H1 (cell line): Measurements from ENCODE around the gene MAP2K1. TPM values are rescaled to one million over a fixed set of nuclear protein-coding genes. Genes with fewer than 3 reads are reported as not detected.

ENCODE experiments used
- CTCF ChIA-PET: fragments of 300-600 bp; sonication (Branson Sonifier 250); formaldehyde crosslinking; loops from one replicate; lab custom pipeline; 2021; ENCODE audit not compliant: partially characterized antibody; lab: Charles Lee
- POLR2A ChIA-PET: fragments of 300-600 bp; sonication (Branson Sonifier 250); formaldehyde crosslinking; loops from one replicate; lab custom pipeline; 2021; ENCODE audit warnings: inconsistent platforms; ENCODE audit not compliant: partially characterized antibody; lab: Charles Lee
- DNase-seq, 2 experiments: peaks; one replicate each; pipeline versions ENCODE4 v3.0.0 to v3.0.0-alpha.2; 2010 to 2022; ENCODE audit warnings: low spot score in 2 of 2, low read depth in 1 of 2, mixed read lengths in 1 of 2
- FAIRE-seq: peaks from 2 replicates; lab custom pipeline; 2011; peaks lifted over from hg19 to GRCh38; lab: Jason Lieb, UNC
- H2AFZ ChIP-seq: 2 replicates; pipeline ENCODE4 v1.8.1; 2012; ENCODE audit warnings: low read length, inconsistent platforms
- H2AK5ac ChIP-seq: 2 replicates; pipeline ENCODE4 v1.6.1; 2013; ENCODE audit warnings: low read depth, low read length
- H2BK120ac ChIP-seq: replicated peaks from 2 replicates; pipeline ENCODE3; 2013; ENCODE audit warnings: low read depth, low read length, inconsistent platforms
- H2BK12ac ChIP-seq: 2 replicates; pipeline ENCODE4 v1.6.1; 2013; ENCODE audit warnings: low read depth, low read length
- H2BK15ac ChIP-seq: 2 replicates; pipeline ENCODE4 v1.6.1; 2013; ENCODE audit warnings: low read length
- H2BK20ac ChIP-seq: 2 replicates; pipeline ENCODE4 v1.6.1; 2013; ENCODE audit warnings: low read length
- H2BK5ac ChIP-seq: 2 replicates; pipeline ENCODE4 v1.6.1; 2013; ENCODE audit warnings: low read depth, low read length
- H3K14ac ChIP-seq: 2 replicates; pipeline ENCODE4 v1.6.1; 2013; ENCODE audit warnings: inconsistent platforms; ENCODE audit not compliant: insufficient read length
- H3K18ac ChIP-seq: 2 replicates; pipeline ENCODE4 v1.6.1; 2013; ENCODE audit warnings: low read length; ENCODE audit errors: extremely low read depth
- H3K23ac ChIP-seq: 2 replicates; pipeline ENCODE4 v1.6.1; 2013; ENCODE audit warnings: inconsistent platforms; ENCODE audit not compliant: insufficient read length
- H3K23me2 ChIP-seq: 2 replicates; pipeline ENCODE4 v1.6.1; 2013; ENCODE audit warnings: low read depth, low read length
- H3K27ac ChIP-seq: 2 replicates; pipeline ENCODE4 v1.6.1; 2011; ENCODE audit warnings: low read depth, low read length, inconsistent platforms
- H3K27me3 ChIP-seq, 4 experiments: replicated peaks in 1 of 4; 1 replicate in 1 of 4; 2 replicates in 3 of 4; pipeline versions ENCODE4 v1.6.1 to v1.8.1; 2011 to 2013; ENCODE audit warnings: low read length in 3 of 4, mild to moderate bottlenecking in 3 of 4, inconsistent platforms in 2 of 4, mixed read lengths in 2 of 4, moderate library complexity in 1 of 4; ENCODE audit not compliant: control insufficient read depth in 3 of 4, insufficient read depth in 3 of 4; ENCODE audit errors: extremely low read depth in 1 of 4
- H3K36me3 ChIP-seq, 4 experiments: 2 replicates each; pipeline versions ENCODE4 v1.6.1 to v1.8.1; 2011 to 2013; ENCODE audit warnings: mild to moderate bottlenecking in 4 of 4, low read length in 3 of 4, moderate library complexity in 2 of 4, control low read depth in 1 of 4, inconsistent platforms in 1 of 4; ENCODE audit not compliant: insufficient read depth in 4 of 4, control insufficient read depth in 2 of 4
- H3K4ac ChIP-seq: replicated peaks from 2 replicates; pipeline ENCODE3; 2013; ENCODE audit warnings: low read length, low read depth, mixed read lengths, inconsistent platforms; ENCODE audit not compliant: insufficient read length
- H3K4me1 ChIP-seq, 4 experiments: replicated peaks in 1 of 4; 1 replicate in 1 of 4; 2 replicates in 3 of 4; pipeline versions ENCODE4 v1.6.1 to v1.8.1; 2011 to 2013; ENCODE audit warnings: low read length in 3 of 4, inconsistent platforms in 2 of 4, mixed read lengths in 1 of 4; ENCODE audit not compliant: insufficient read depth in 4 of 4, control insufficient read depth in 3 of 4
- H3K4me2 ChIP-seq, 2 experiments: 2 replicates each; pipeline versions ENCODE4 v1.6.1 to v1.8.1; 2011 to 2013; ENCODE audit warnings: low read depth in 2 of 2, low read length in 2 of 2, control low read depth in 1 of 2, inconsistent platforms in 1 of 2, mild to moderate bottlenecking in 1 of 2; ENCODE audit not compliant: insufficient read depth in 1 of 2
- H3K4me3 ChIP-seq, 4 experiments: fragments of 200-600, 300-600 bp in 1 of 4; sonication (generic), shearing (Covaris generic), sonication (Bioruptor Twin) in 1 of 4; 2 replicates each; pipeline versions ENCODE4 v1.5.1 to v1.8.1; 2011 to 2016; ENCODE audit warnings: low read length in 4 of 4, low read depth in 3 of 4, control low read depth in 2 of 4, inconsistent platforms in 2 of 4, mild to moderate bottlenecking in 2 of 4, mixed read lengths in 1 of 4, moderate library complexity in 1 of 4; ENCODE audit not compliant: insufficient read depth in 2 of 4; ENCODE audit errors: extremely low read depth in 1 of 4
- H3K56ac ChIP-seq: replicated peaks from 2 replicates; pipeline ENCODE3; 2013; ENCODE audit warnings: low read depth, mild to moderate bottlenecking, mixed read lengths, low read length, inconsistent platforms; ENCODE audit not compliant: insufficient read length
- H3K79me1 ChIP-seq: 2 replicates; pipeline ENCODE4 v1.6.1; 2013; ENCODE audit warnings: low read depth, low read length, control low read depth
- H3K79me2 ChIP-seq, 2 experiments: 2 replicates each; pipeline versions ENCODE4 v1.6.1 to v1.8.1; 2012 to 2013; ENCODE audit warnings: low read length in 2 of 2, mild to moderate bottlenecking in 2 of 2, inconsistent platforms in 1 of 2; ENCODE audit not compliant: insufficient read depth in 2 of 2, control insufficient read depth in 1 of 2
- H3K9ac ChIP-seq, 4 experiments: replicated peaks in 1 of 4; 1 replicate in 1 of 4; 2 replicates in 3 of 4; pipeline versions ENCODE4 v1.6.1 to v1.8.1; 2011 to 2013; ENCODE audit warnings: low read depth in 3 of 4, low read length in 3 of 4, control low read depth in 2 of 4, mild to moderate bottlenecking in 2 of 4, moderate library complexity in 2 of 4, inconsistent platforms in 1 of 4; ENCODE audit errors: extremely low read depth in 1 of 4
- H3K9me3 ChIP-seq, 2 experiments: 2 replicates each; pipeline versions ENCODE4 v1.6.1 to v1.8.1; 2012 to 2013; ENCODE audit warnings: mild to moderate bottlenecking in 2 of 2, moderate library complexity in 2 of 2, control low read depth in 1 of 2, inconsistent platforms in 1 of 2, low read depth in 1 of 2, low read length in 1 of 2, mixed read lengths in 1 of 2; ENCODE audit not compliant: insufficient read depth in 2 of 2
- H4K20me1 ChIP-seq, 2 experiments: replicated peaks in 1 of 2; 2 replicates each; pipeline versions ENCODE3 to v1.8.1; 2011 to 2013; ENCODE audit warnings: inconsistent platforms in 2 of 2, low read length in 2 of 2, mild to moderate bottlenecking in 1 of 2; ENCODE audit not compliant: insufficient read depth in 2 of 2, control insufficient read depth in 1 of 2
- H4K5ac ChIP-seq: 2 replicates; pipeline ENCODE4 v1.6.1; 2013; ENCODE audit warnings: low read length, low read depth, mixed read lengths, inconsistent platforms; ENCODE audit not compliant: insufficient read length
- H4K8ac ChIP-seq: 2 replicates; pipeline ENCODE4 v1.8.0; 2013; ENCODE audit warnings: mild to moderate bottlenecking, moderate library complexity, low read length, inconsistent platforms; ENCODE audit not compliant: insufficient read depth; ENCODE audit errors: extremely low read depth
- H4K91ac ChIP-seq: replicated peaks from 2 replicates; pipeline ENCODE3; 2013; ENCODE audit warnings: low read length, mixed read lengths, inconsistent platforms; ENCODE audit not compliant: insufficient read length
- CHD1 ChIP-seq: IDR thresholded peaks from 2 replicates; pipeline ENCODE4 v1.6.1; 2012; ENCODE audit warnings: low read depth, low read length, improper control_type of control experiment
- EZH2 ChIP-seq: fragments of 200-600 bp; sonication (generic); IDR thresholded peaks from 2 replicates; pipeline ENCODE4 v1.7.1; 2012; ENCODE audit warnings: low read depth, mild to moderate bottlenecking, moderate library complexity, low read length, inconsistent platforms; ENCODE audit not compliant: severe bottlenecking
- FOSL1 ChIP-seq: IDR thresholded peaks from 2 replicates; pipeline ENCODE4 v1.6.1; 2011; ENCODE audit warnings: mild to moderate bottlenecking, low read depth, low read length, moderate library complexity; ENCODE audit not compliant: insufficient read depth
- GABPA ChIP-seq: IDR thresholded peaks from 2 replicates; pipeline ENCODE4 v1.6.1; 2011; ENCODE audit warnings: mild to moderate bottlenecking, low read length, moderate library complexity, borderline replicate concordance; ENCODE audit not compliant: insufficient read depth
- JUND ChIP-seq: IDR thresholded peaks from 2 replicates; pipeline ENCODE4 v1.6.1; 2011; ENCODE audit warnings: mild to moderate bottlenecking, improper control_type of control experiment, low read length
- NANOG ChIP-seq: IDR thresholded peaks from 2 replicates; pipeline ENCODE4 v1.6.1; 2011; ENCODE audit warnings: low read length, low read depth, mild to moderate bottlenecking, inconsistent platforms; ENCODE audit not compliant: insufficient read depth, poor library complexity, severe bottlenecking
- POLR2A ChIP-seq, 2 experiments: IDR thresholded peaks; 1 replicate in 1 of 2; 2 replicates in 1 of 2; pipeline ENCODE4 v1.6.1; 2011; ENCODE audit warnings: low read depth in 2 of 2, low read length in 2 of 2, mild to moderate bottlenecking in 2 of 2; ENCODE audit errors: control extremely low read depth in 1 of 2
- RAD21 ChIP-seq, 2 experiments: IDR thresholded peaks in 1 of 2; conservative IDR thresholded peaks in 1 of 2; 2 replicates each; pipeline ENCODE4 v1.6.1; 2011; ENCODE audit warnings: low read depth in 2 of 2, low read length in 2 of 2, improper control_type of control experiment in 1 of 2, inconsistent platforms in 1 of 2, mild to moderate bottlenecking in 1 of 2, moderate library complexity in 1 of 2
- RBBP5 ChIP-seq: IDR thresholded peaks from 2 replicates; pipeline ENCODE4 v1.7.1; 2012; ENCODE audit warnings: low read depth, mild to moderate bottlenecking, inconsistent platforms, low read length, moderate library complexity, borderline replicate concordance
- RFX5 ChIP-seq: IDR thresholded peaks from 2 replicates; pipeline ENCODE4 v1.6.1; 2011; ENCODE audit warnings: low read depth, low read length, improper control_type of control experiment, borderline replicate concordance
- SP1 ChIP-seq: IDR thresholded peaks from 2 replicates; pipeline ENCODE4 v1.6.1; 2011; ENCODE audit warnings: low read depth, low read length
- SP2 ChIP-seq: IDR thresholded peaks from 2 replicates; pipeline ENCODE4 v1.6.1; 2012; ENCODE audit warnings: mild to moderate bottlenecking, low read length, inconsistent platforms
- SUZ12 ChIP-seq: fragments of 200-600 bp; sonication (generic); IDR thresholded peaks from 2 replicates; pipeline ENCODE4 v1.6.1; 2012; ENCODE audit warnings: mild to moderate bottlenecking, inconsistent platforms, low read length, moderate library complexity, mixed read lengths
- WGBS, 2 experiments: shearing (Covaris generic) in 1 of 2; methylation state at CpG; one replicate each; pipeline versions ENCODE4 v1.1.6 to v1.1.7; 2013 to 2015; ENCODE audit warnings: low lambda C conversion rate in 2 of 2, mixed read lengths in 2 of 2, inconsistent platforms in 1 of 2, low coverage in 1 of 2, missing lambda C conversion rate in 1 of 2; ENCODE audit not compliant: insufficient replicate concordance in 2 of 2, insufficient coverage in 1 of 2, insufficient read length in 1 of 2; ENCODE audit errors: extremely low coverage in 1 of 2, missing lambda C conversion rate in 1 of 2; 5-methylcytosine and 5-hydroxymethylcytosine counted together
- polyA plus RNA-seq, 7 experiments: library from polyadenylated mRNA; depleted of rRNA in 3 of 7; stranded (reverse) in 5 of 7; unstranded in 2 of 7; fragments of >200 nt in 5 of 7; fragments of 200-250 nt in 2 of 7; gene quantifications; 1 replicate in 5 of 7; 2 replicates in 1 of 7; 4 replicates in 1 of 7; pipeline versions ENCODE4 v1.2.1 to v1.2.3, GENCODE V29; 2011 to 2013; ENCODE audit warnings: missing spikeins in 2 of 7, mixed read lengths in 2 of 7
- total RNA-seq: library from RNA; stranded (reverse); fragmentation: NEBNext Ultra II Directional; extraction: Animal tissue kit (Norgen Biotek cat#: 25700); gene quantifications from 2 replicates; pipeline ENCODE4 v1.2.1, GENCODE V29; 2021
- TF ChIP-seq, protein P1 (sequence below): IDR thresholded peaks from 2 replicates; pipeline ENCODE4 v1.6.1; 2012; ENCODE audit warnings: inconsistent platforms

The MAP2K1 gene
- total and polyA plus RNA-seq, 2 of the 8 experiments (the other 6 are each of a cell fraction or from before 2014, with no cell fraction given) = 54.7 to 78.2 TPM

DNA sequence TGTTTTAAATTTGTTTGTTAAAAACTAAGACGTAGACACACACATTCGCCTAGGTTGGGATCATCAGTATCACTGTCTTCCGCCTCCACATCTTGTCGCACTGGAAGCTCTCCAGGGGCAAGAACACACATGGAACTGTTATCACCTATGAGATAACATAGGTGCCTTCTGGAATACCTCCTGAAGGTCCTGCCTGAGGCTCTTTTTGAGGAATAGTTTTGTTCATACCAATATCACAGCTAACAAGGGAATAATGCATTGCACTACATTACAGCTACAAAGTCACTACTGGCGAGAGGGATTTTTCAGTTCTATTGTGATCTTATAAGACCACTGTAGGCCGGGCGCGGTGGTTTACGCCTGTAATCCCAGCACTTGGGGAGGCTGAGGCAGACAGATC, 148.3 kb downstream of the MAP2K1 start:
- Histone ChIP-seq H3K56ac (no peak overlapping the region), H3K14ac (no peak overlapping the region), H4K91ac (no peak overlapping the region), H2BK120ac (no peak overlapping the region), H2BK12ac (no peak overlapping the region), H3K9ac (no peak overlapping the region), H4K20me1 (peaks cover 0 to 1% of the 10 kb centered on the region in 2 experiments), H3K9me3 (no peaks in the 10 kb centered on the region), H3K79me1 (no peaks in the 10 kb centered on the region), H3K4me2 (no peak overlapping the region), H3K27ac (no peak overlapping the region), H3K36me3 (peaks cover 2 to 65% (median 23%) of the 10 kb centered on the region in 4 experiments; a peak in 7 of 8 replicates), H3K18ac (no peak overlapping the region), H3K27me3 (no peaks in the 10 kb centered on the region), H4K5ac (no peak overlapping the region), H3K4me1 (no peaks in the 10 kb centered on the region), H2AFZ (no peak overlapping the region), H3K4ac (no peak overlapping the region), H3K23me2 (no peaks in the 10 kb centered on the region), H2AK5ac (no peak overlapping the region), H2BK15ac (no peak overlapping the region), H2BK5ac (no peak overlapping the region), H3K23ac (no peak overlapping the region), H3K79me2 (no peaks in the 10 kb centered on the region), H3K4me3 (no peak overlapping the region), H2BK20ac (no peak overlapping the region), H4K8ac (no peak overlapping the region)
- DNase-seq (no peak), FAIRE-seq (no peak)
- POLR2A ChIA-PET = interaction anchor here (0.6 to 1.6 kb wide), 6 partner anchors 9 to 184 kb away, joined by 3 to 4 read pairs (median 4); no protein-coding TSS in a partner anchor
- WGBS, 2 experiments = 96% methylated on average over 9 of the region's 9 CpGs; no CpG with 5 or more reads in 1 of the 2 experiments
- CTCF ChIA-PET = interaction anchor here (0.6 to 1.2 kb wide), 2 partner anchors 61 to 1424 kb away, joined by 3 to 5 read pairs; no protein-coding TSS in a partner anchor
- TF ChIP-seq NANOG (no peak), SUZ12 (no peak), RBBP5 (no peak), POLR2A (IDR thresholded peaks at IDR 0.05; ENCODE audit: control extremely low read depth in 1 of 2, low read depth in 2 of 2, low read length in 2 of 2) (no peak), RFX5 (no peak), FOSL1 (no peak), SP1 (no peak), EZH2 (no peak), JUND (no peak), SP2 (no peak), CHD1 (no peak), RAD21 (IDR thresholded peaks at IDR 0.05 in 1 of 2, conservative IDR thresholded peaks at IDR 0.05 in 1 of 2; ENCODE audit: low read depth in 2 of 2, low read length in 2 of 2) (no peak), GABPA (no peak)
- TF ChIP-seq, protein P1, sequence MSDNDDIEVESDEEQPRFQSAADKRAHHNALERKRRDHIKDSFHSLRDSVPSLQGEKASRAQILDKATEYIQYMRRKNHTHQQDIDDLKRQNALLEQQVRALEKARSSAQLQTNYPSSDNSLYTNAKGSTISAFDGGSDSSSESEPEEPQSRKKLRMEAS = no peak
